CD4-positive, alpha-beta T cell treated with Interleukin-15 for 1 hour (primary cell): ENCODE measurements around the gene PIM3.

Source experiments
- DNase-seq: peaks from one replicate; pipeline ENCODE4 v3.0.0-alpha.2; 2020

Gene PIM3

GRCh38 chr22:49943771-49944398 lies 16.7 kb upstream of the PIM3 start:
- DNase-seq, result no peak

- no peak for DNase-seq
Observed at GRCh38 chr22:49944399-49944891, 16.1 kb upstream of the PIM3 start.

- peak; percentile 87 for DNase-seq
Observed at GRCh38 chr22:49945042-49945794, 15.4 kb upstream of the PIM3 start.

GRCh38 chr22:49946612-49947295 lies 13.8 kb upstream of the PIM3 start:
- DNase-seq, result no peak

- no peak for DNase-seq
Observed at GRCh38 chr22:49947296-49947622, 13.3 kb upstream of the PIM3 start.

GRCh38 chr22:49948116-49948957 lies 12.2 kb upstream of the PIM3 start:
- no peak for DNase-seq

GRCh38 chr22:49948958-49949913 lies 11.3 kb upstream of the PIM3 start:
- no peak for DNase-seq

- no peak for DNase-seq
Observed at GRCh38 chr22:49949914-49950292, 10.7 kb upstream of the PIM3 start.

GRCh38 chr22:49950396-49950994 lies 10.1 kb upstream of the PIM3 start:
- no peak for DNase-seq

- no peak for DNase-seq
Observed at GRCh38 chr22:49951000-49951677, 9.4 kb upstream of the PIM3 start.

GRCh38 chr22:49951678-49951985 lies 8.9 kb upstream of the PIM3 start:
- DNase-seq, result no peak

- no peak for DNase-seq
Observed at GRCh38 chr22:49951986-49952896, 8.3 kb upstream of the PIM3 start.

- no peak for DNase-seq
Observed at GRCh38 chr22:49953027-49953679, 7.4 kb upstream of the PIM3 start.

- no peak for DNase-seq
Observed at GRCh38 chr22:49953680-49954344, 6.8 kb upstream of the PIM3 start.

GRCh38 chr22:49954354-49954753 lies 6.2 kb upstream of the PIM3 start:
- no peak for DNase-seq

GRCh38 chr22:49954991-49955580 lies 5.5 kb upstream of the PIM3 start:
- DNase-seq, result no peak

GRCh38 chr22:49955581-49956417 lies 4.8 kb upstream of the PIM3 start:
- no peak for DNase-seq

- DNase-seq, result no peak
Observed at GRCh38 chr22:49956418-49956770, 4.2 kb upstream of the PIM3 start.
